GM21526 (cell line): Measurements from ENCODE around the gene ZBTB20.

ENCODE experiments used
- ATAC-seq: cut with Tn5 transposase; IDR thresholded peaks from one replicate; pipeline ENCODE4 v1.9.1; 2021; ENCODE audit warnings: moderate library complexity; ENCODE audit not compliant: unreplicated experiment, low FRiP score

ZBTB20 gene

DNA sequence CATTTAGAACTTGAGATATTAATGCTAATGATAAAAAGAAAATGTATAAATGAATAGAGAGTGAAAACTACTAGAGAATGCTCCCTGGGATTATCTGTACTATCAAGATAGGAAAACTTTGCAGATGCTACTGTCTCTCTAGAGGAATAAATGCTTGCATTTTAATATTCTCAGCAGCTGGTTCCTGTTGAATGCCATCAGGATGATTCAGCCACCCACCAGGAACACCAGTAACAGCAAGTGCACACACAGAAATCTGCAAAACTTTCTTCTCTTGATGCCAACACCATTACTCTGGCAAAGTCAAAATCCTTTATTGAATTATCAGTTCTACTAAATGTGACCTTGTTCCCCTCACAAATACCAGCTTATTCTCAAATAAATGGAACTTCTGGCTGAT lies 704.8 kb downstream of the ZBTB20 start:
- no peak for ATAC-seq

DNA sequence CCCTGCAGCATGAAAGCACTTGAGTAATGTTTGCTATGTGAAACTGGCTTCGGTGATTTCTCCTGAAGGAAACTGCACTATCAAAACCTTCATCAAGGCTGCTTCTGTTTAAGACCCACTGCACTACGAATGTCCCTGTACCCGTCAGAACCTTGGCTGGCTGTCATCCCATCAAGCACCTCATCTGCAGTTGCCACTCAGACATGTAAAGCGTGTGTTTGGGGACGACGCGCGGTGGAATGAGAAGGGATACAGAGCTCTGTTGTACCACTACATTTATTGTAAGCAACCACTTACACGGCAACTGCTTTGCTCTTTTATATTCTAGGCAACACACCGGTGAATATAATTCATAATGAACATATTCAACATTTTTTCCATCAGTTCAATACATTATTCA lies 705.7 kb downstream of the ZBTB20 start:
- no peak for ATAC-seq

DNA sequence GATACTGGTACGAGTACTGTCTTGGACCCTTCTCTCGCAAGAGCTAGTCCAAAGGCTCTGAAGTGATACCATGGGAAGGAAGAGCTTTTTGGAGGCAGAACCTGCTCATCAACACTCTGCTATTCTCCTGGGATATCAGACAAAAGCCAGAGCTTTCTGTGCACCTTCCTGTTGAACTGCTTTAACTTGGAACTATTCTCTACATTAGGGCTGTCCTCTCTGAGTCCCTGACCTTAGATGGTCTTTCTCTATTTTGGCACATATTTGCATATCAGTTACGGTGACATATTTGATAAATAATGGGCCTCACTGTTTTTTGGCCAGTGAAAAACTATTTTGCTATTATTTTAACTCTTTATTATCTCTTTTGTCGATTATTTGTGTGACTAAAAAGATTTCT lies 706.4 kb downstream of the ZBTB20 start:
- no peak for ATAC-seq

DNA sequence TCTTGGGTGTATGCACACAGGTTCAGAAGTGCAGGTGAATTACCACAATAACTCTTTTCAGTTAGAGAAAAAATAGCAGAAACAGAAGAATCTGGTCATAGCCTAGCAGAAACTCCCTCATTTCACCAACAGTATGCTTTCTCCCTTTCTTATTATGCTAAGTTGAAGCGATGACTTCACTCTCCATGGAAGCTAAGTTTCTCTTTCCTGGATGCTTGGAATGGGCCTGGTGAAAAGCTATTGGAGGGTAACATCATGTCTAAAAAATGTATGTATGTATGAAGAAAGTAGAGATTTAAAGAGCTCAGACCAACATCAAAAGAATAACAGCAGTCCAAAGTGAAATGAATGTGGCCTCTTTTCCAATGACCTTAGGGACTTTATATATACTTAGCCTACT lies 707.8 kb downstream of the ZBTB20 start:
- ATAC-seq, result no peak

DNA sequence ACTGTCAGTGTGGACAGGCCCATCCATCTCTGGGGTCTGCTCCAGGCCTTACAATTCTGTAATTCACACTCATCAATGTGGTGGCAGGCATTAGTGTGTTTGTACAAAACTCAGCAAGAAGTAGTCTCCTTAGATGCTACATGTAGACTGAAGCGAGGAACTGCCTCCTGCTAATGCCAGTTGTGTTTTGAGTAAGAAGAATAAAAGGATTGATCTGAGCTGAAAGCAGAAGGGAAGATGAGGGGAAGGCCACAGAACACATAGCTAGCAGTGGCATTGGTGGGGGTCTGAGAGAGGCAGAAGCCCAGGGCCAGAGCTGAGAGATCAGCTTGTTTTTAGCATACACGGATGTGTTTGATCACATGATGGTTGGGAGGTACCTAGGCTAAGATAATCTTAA lies 709.2 kb downstream of the ZBTB20 start:
- ATAC-seq, result no peak

DNA sequence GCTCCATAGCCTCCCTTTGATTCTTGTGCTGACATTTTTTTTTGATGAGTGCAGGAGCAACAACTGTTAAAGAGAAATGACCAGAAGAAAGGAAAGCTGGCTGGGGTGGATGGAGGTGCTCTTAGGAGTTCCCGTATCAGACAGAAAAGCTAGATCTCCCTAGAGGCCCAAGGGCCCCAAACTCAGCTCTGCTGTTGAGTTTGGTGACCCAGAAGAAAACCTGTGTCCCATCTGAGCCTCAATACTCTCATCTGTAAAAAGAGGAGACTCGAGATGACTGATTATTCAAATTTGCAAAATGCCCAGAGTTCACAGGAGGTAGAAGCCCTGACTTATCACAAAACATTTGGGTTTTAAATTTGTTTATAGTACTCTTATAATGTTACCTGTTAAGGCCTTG lies 710.9 kb downstream of the ZBTB20 start:
- no peak for ATAC-seq

DNA sequence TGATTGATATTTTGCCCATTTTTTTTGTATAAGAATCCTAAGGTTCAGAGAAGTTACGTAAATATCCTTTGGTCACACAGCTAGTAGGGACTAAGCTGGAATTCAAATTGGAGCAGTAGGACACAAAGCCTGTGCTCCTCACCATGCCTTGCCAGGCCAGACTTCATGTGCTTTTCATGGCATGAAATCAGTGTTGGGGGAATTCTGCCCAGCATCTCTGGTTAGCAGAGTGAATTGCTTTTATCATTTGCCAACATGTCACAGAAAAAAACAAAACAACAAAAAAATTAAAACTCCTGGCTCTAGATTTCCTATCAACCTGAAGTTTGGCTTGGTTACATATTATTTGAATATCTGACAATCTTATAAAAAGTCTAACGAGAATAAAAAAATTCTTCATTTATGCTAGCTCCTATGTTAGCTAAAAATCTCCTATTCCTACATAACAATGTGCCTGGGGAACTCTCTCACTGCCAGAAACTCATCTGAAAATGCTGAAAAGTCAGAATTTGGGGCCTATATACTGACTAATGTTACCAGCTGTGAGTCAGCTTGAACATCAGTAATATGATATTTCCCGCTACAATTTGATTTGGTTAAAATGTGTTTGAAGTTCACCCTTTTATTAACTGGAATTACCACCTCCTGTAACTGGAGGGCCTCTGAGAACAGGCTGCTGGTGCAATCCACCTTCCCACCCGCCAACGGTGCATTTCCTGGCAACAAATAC lies 711.5 kb downstream of the ZBTB20 start:
- no peak for ATAC-seq

DNA sequence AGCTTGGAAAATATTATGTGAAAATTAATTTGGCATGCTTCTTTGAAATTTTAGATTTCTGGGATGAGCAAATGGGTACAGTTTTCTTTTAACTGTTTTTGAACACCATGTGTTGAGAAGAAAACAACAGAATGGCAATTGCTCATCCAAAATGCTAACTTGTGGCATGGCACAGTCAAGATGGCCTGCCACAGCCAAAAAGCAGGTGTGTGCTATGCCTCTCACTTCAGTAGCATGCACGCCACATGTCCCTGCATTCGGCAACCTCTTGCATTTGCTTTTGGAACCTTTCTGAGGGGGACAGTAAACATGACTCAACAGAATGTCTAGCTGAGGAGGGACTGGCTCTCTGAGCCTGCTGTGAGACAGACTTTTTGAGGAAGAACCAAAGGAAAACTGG lies 714.8 kb downstream of the ZBTB20 start:
- no peak for ATAC-seq

DNA sequence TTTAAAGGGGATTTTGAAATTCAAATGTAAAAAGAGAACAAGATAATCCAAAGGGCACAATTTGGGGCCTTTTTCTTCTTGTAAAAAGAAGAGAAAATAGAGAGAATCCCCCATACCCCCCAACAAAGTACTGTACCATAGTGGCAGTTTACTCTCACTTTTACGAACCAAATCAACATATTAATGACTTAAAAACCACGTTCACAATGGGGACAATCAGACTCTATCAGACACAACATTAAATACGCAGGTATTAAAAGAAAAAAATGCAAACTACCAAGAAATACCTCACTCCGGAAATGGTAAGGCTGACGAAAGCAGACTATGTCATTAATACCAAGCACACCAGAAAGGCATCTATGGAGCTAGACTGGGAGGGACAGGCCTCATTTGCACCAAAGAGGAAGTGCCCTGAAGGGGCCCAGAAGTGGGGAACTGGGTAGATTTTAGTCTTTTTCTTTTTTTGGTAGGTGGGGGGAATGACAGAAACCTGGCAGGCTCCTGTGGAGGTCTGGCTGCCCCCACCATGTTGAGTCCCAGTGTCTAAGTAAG lies 719.0 kb downstream of the ZBTB20 start:
- peak; percentile 90 for ATAC-seq

DNA sequence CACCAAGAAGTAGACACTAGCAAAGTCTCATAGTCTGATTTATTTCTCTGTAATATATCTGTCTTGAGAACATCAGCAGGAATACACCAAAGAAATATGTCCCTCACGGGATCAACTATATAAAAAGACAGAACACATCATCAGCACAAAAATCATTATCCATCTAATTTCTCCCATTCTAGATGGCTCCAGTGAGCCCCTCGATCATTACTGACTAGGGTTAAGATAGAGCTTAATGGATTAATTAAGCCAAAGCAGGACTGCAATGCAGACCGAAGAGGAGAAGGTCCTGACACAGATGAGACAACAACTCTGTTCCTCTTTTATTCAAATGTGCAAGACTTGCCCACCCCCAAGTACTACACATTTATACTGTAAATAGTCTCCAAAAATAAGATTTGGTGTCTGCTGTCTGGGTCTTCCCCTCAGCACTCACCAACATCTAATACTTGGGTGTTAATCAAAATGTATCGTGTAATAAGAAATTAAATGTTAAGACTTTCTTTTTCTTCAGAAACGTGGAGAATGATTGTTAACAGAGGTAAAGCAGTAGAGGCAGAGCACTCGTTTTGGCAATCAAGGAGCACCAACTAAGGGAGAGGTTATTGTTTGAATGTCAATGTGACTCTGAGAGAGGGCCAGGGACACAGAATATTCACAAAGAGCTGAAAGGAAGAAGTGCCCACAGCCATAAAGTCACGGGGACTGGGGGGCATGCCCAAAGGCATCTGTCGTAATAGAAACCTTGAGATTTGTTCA lies 719.6 kb downstream of the ZBTB20 start:
- no peak for ATAC-seq

DNA sequence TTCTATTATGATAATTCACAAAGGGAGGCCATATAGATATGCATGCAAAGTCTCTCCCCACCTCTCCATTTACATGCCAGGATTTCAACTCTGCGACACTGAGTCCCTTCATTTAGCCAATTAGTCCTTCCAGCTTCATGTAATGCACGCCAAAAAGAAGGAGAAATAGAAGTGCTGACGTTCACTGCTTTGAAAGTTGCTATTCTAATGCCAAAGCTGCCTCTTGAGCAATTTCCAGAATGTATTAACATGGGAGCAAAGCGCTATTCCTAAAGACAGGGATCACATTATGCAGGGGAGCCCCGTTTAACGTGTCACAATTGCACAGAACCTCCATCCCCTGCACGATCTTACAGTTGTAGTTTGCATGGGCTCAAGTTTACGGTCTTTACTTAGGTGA lies 722.8 kb downstream of the ZBTB20 start:
- no peak for ATAC-seq

DNA sequence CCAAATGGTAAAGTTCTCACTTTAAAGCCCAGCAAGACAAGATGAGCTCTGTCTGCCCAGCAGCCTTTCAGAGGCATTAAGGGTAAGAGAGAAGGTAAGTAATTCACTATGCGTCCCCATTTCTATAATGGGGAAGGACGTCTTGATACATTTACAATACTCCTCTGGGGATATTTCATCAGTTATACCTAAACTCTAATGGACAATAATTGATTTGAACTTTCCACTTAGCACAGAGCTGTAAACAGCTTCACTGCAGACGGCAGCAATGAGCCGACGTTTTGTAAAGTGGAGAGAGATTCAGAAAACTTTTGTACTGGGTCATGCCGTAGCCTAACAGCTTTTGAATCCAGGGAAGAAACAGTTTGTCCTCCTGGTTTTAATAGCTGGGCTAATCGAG lies 725.9 kb downstream of the ZBTB20 start:
- no peak for ATAC-seq

DNA sequence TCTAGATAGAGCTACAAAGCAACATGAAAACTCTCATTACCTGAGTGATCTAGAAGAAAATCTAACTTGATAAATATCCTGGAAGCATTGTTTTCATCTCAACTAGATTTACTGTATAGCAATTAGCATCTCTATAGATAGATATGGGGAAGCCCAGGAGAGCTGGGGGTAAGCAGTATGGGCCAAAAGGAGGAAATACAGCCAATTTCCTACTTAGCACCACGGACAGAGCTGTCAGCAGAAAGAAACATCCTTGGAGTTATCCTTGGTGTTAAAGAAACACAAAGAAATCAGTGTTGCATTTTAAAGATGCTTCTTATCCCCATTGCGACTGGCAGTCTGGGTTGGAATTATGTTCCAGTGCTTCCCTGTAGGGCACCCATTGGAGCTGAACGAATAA lies 727.0 kb downstream of the ZBTB20 start:
- no peak for ATAC-seq

DNA sequence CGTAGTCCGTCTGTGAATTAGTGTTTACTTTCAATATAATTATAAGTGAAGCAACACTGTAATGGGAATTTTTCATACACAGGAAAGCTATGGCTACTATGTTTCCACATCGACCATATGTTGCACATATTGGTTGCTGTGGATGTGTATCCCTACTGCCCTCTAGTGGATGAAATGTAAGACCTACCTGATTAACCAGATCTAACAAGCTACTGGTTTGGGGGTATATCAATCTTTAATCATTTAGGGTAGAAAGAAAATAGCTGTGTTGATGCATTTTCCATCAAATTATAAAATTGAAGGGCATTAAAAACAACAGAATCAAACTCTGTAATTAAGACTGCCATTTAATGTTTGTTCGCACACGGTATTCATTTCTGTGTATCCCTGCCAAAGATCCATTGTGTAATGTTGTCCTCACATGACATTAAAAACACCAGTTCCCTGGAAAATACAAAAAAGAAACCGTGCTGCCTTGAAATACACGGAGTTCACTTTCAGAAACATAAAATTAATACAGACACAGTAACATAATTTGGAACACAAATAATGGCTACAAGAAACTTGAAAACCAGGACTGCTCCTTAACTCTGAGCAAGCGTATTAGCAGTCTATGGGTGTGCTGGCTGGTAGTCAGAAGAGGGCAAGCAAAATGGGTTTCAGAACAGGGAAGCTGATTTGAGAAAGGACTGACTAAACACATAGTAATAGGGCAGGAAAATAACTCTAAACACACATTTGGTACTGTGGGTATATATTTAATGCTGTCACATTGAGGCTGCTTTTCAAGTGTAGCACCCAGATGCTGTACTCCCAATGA lies 728.2 kb downstream of the ZBTB20 start:
- ATAC-seq, result peak; percentile 78

DNA sequence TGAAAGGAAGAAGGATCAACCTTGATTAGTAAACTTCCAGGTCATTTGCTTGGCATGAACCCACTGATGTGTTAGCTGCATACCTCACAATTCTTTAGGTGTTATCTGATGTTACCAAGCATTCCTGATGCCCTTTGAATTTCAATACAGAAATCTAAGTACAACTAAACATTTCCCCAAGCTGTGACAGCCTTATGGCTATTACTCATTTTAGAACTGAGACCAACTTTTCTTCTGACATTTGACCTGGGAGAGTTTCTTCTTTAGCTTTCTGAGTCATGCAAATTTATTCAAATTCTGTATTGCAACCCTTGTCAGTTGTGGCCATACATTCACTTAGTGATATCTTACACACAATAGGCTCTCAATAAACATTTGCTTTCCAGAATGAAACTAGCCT lies 729.0 kb downstream of the ZBTB20 start:
- ATAC-seq, result peak; percentile 68

DNA sequence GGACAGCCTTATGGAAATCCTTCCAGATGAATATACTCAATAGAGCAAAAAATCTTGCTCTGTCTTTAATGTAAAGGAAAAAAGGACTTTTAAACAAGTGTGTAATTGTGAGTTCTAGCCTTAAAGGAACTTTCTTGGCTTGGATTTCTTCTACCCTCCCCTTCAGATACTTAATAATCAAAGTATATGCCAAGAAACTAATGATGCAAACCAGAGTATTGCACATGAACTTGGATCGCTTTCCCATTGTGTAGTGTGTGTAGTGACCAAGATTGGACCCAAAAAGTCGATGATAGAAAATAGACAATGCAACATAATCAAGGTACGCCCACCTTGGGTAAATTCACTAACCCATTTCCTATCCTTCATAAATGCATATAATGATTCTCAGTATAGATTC lies 729.4 kb downstream of the ZBTB20 start:
- no peak for ATAC-seq

DNA sequence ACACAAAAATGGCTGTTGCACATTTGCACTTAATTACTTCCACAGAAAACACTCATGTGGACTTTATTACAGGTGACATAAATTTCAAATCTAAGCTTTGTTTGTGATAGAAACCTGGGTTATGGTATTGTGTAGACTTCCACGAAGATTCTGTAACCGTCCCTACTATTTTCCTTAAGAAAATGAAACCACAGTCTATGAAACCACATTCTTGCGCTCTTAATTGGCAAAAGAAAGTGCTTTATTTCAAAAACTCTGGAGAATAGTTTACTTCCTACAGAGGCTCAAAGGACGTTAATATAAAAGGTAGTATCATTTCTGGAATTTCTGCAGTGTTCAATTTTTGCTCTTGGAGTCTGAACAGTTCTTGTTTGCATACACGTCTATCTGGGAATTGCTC lies 729.8 kb downstream of the ZBTB20 start:
- ATAC-seq, result no peak

DNA sequence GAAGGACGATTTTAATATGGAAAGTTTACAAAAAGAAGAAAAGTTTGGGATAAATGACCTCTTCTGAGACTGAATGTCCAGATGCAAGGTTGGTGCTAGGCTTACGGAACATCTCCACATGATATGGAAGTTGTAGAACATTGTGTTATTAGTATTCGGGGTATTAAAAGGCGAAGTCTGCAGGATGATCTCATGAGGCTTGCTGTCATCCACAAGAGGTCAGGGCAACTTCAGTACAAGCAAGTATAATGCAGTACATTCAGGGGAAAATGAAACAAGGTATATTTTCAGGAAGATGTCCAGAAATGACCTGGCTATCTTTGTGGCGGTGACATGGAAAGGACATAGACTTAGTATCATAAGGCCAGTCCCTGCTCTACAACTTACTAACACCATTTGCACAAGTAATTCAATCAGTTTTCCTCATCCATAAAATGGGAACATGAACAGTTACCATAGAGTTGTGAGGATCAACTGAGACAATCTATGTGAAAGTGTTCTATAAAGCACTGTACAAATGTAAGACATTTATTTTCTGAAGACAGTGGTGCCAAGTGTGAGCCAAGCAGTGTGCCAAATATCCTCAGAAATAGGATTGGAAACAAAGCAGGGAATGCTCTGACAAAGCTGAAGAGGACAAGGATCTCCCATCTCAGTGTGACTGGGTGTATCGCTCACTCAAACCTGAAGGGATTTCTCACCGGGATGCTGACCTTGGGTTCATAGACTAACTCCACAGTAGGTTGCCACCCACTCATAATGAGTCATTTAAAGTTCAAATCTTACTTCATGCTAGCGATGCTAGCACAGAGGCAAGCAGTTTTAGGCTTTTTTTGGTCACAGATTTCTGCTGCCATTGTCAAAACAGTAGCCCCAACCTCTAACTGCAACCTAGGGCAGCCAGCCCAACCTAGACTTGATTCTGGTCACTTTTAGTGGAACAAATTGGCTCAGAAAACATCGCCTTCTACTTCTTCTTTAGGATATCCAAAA lies 735.0 kb downstream of the ZBTB20 start:
- ATAC-seq, result no peak

DNA sequence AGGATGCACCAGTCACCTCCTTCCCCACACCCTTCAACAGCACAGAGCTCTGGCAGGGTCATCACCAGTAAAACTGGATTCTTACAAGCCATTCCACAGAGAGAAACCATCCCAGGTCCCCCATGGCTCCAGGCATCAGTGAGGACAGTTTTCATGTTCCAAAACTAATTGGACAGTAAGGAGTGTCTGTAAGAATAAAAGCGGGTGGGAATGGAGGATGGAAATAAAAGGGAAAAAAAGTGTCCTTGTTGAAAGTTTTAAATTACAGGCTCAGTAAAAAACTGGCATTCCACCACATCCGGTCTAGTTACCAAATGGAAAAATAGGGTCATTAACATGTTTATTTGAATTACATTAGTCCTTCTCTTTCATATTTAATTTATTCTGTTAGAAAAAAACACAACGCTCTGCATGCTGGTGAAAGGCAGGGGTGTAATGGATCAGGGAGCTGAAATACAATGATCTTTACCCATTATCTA lies 735.9 kb downstream of the ZBTB20 start:
- ATAC-seq, result no peak
